SK-N-SH (cell line): ENCODE results near the gene AZU1. TPM values are rescaled to one million over a fixed set of nuclear protein-coding genes. Genes with fewer than 3 reads are reported as not detected.

ENCODE experiments used
- CTCF ChIA-PET: fragments of 300-600, 350-600 bp; formaldehyde crosslinking; extraction: SDS; loops from one replicate; lab custom pipeline; 2021; lab: Yijun Ruan, JAX
- POLR2A ChIA-PET: fragments of 350-600 bp; sonication (Branson Sonifier 250); formaldehyde crosslinking; extraction: SDS; loops from one replicate; lab custom pipeline; 2020; ENCODE audit warnings: antibody characterized with exemption, inconsistent platforms; lab: Yijun Ruan, JAX
- DNase-seq: peaks from one replicate; pipeline ENCODE4 v3.0.0; 2012
- H2AFZ ChIP-seq: fragments of 200-600 bp; sonication (generic); 2 replicates; pipeline ENCODE4 v1.8.1; 2016; ENCODE audit warnings: antibody characterized with exemption, mild to moderate bottlenecking, low read depth
- H3F3A ChIP-seq: fragments of 200-600 bp; sonication (generic); replicated peaks from 2 replicates; pipeline ENCODE3; 2016; ENCODE audit warnings: antibody characterized with exemption, mild to moderate bottlenecking; ENCODE audit not compliant: insufficient read depth
- H3K27ac ChIP-seq, 2 experiments: fragments of 200-500 bp in 1 of 2; fragments of 200-600 bp in 1 of 2; sonication (Bioruptor generic) in 1 of 2; sonication (generic), shearing (Covaris generic) in 1 of 2; 2 replicates each; pipeline versions ENCODE4 v1.5.1 to v1.6.1; 2014 to 2016; ENCODE audit warnings: low read depth in 2 of 2, inconsistent platforms in 1 of 2, low read length in 1 of 2, mild to moderate bottlenecking in 1 of 2, mixed read lengths in 1 of 2
- H3K27me3 ChIP-seq: fragments of 200-600 bp; sonication (generic), shearing (Covaris generic); 2 replicates; pipeline ENCODE4 v1.6.1; 2016; ENCODE audit warnings: mixed run types; ENCODE audit not compliant: insufficient read depth
- H3K36me3 ChIP-seq, 2 experiments: fragments of 200-500 bp in 1 of 2; fragments of 200-600 bp in 1 of 2; sonication (Bioruptor generic) in 1 of 2; sonication (generic) in 1 of 2; replicated peaks in 1 of 2; 2 replicates each; pipeline versions ENCODE3 to v1.5.1; 2014 to 2016; ENCODE audit warnings: low read length in 1 of 2, mild to moderate bottlenecking in 1 of 2; ENCODE audit not compliant: insufficient read depth in 2 of 2, control insufficient read depth in 1 of 2
- H3K4me1 ChIP-seq, 2 experiments: fragments of 200-500 bp in 1 of 2; fragments of 200-600 bp in 1 of 2; sonication (Bioruptor generic) in 1 of 2; sonication (generic), shearing (Covaris generic) in 1 of 2; 2 replicates each; pipeline versions ENCODE4 v1.5.1 to v1.6.1; 2014 to 2016; ENCODE audit warnings: low read depth in 1 of 2, low read length in 1 of 2, mixed run types in 1 of 2; ENCODE audit not compliant: insufficient read depth in 2 of 2, control insufficient read depth in 1 of 2
- H3K4me2 ChIP-seq: fragments of 200-600 bp; sonication (generic), shearing (Covaris generic); 2 replicates; pipeline ENCODE4 v1.6.1; 2017; ENCODE audit warnings: mixed run types
- H3K4me3 ChIP-seq, 2 experiments: fragments of 200-500 bp in 1 of 2; fragments of 200-600 bp in 1 of 2; sonication (Bioruptor generic) in 1 of 2; sonication (generic), shearing (Covaris generic) in 1 of 2; 2 replicates each; pipeline versions ENCODE4 v1.5.1 to v1.8.1; 2014 to 2016; ENCODE audit warnings: low read depth in 2 of 2, inconsistent platforms in 1 of 2, low read length in 1 of 2, mild to moderate bottlenecking in 1 of 2, mixed read lengths in 1 of 2, moderate library complexity in 1 of 2
- H3K79me2 ChIP-seq: fragments of 200-600 bp; sonication (generic); 2 replicates; pipeline ENCODE4 v1.8.1; 2017; ENCODE audit warnings: mild to moderate bottlenecking; ENCODE audit not compliant: insufficient read depth
- H3K9ac ChIP-seq: fragments of 200-600 bp; sonication (generic); 2 replicates; pipeline ENCODE4 v1.6.1; 2017; ENCODE audit warnings: mixed run types
- H3K9me2 ChIP-seq: fragments of 200-600 bp; sonication (generic); 2 replicates; pipeline ENCODE4 v1.6.1; 2017; ENCODE audit warnings: mixed run types
- H3K9me3 ChIP-seq: fragments of 200-600 bp; sonication (generic); 2 replicates; pipeline ENCODE4 v1.6.1; 2017; ENCODE audit warnings: mixed run types, mild to moderate bottlenecking, moderate library complexity
- H4K20me1 ChIP-seq: fragments of 200-600 bp; sonication (generic); 2 replicates; pipeline ENCODE4 v1.6.1; 2017; ENCODE audit warnings: mild to moderate bottlenecking, mixed run types; ENCODE audit not compliant: insufficient read depth
- CHD2 ChIP-seq: fragments of 150-350 bp; IDR thresholded peaks from 2 replicates; pipeline ENCODE4 v1.6.1; 2018; ENCODE audit warnings: low read length; ENCODE audit not compliant: partially characterized antibody
- ELF1 ChIP-seq: IDR thresholded peaks from 2 replicates; pipeline ENCODE4 v1.4.0; 2012
- FOSL2 ChIP-seq: IDR thresholded peaks from 2 replicates; pipeline ENCODE4 v1.4.0; 2012; ENCODE audit warnings: low read depth, mild to moderate bottlenecking, moderate library complexity, borderline replicate concordance
- FOXJ3 ChIP-seq: sonication (generic); formaldehyde crosslinking; IDR thresholded peaks from 2 replicates; pipeline ENCODE4 v1.5.1; 2020; ENCODE audit warnings: mild to moderate bottlenecking, missing genetic modification reagents
- FOXM1 ChIP-seq: IDR thresholded peaks from 2 replicates; pipeline ENCODE4 v1.4.0; 2012; ENCODE audit warnings: low read depth, mild to moderate bottlenecking
- GABPA ChIP-seq: IDR thresholded peaks from 2 replicates; pipeline ENCODE4 v1.4.0; 2012; ENCODE audit warnings: low read depth, mild to moderate bottlenecking
- JUND ChIP-seq: IDR thresholded peaks from 2 replicates; pipeline ENCODE4 v1.4.0; 2012
- MXI1 ChIP-seq: IDR thresholded peaks from 2 replicates; pipeline ENCODE4 v1.6.1; 2012; ENCODE audit warnings: mild to moderate bottlenecking, low read depth, low read length, improper control_type of control experiment
- NFIC ChIP-seq: IDR thresholded peaks from 2 replicates; pipeline ENCODE4 v1.4.0; 2012; ENCODE audit warnings: borderline replicate concordance
- NRF1 ChIP-seq: IDR thresholded peaks from 2 replicates; pipeline ENCODE4 v1.6.1; 2012; ENCODE audit warnings: low read depth, mild to moderate bottlenecking, low read length
- POLR2AphosphoS5 ChIP-seq: IDR thresholded peaks from 2 replicates; pipeline ENCODE4 v1.6.1; 2012; ENCODE audit warnings: low read depth, low read length
- RAD21 ChIP-seq: IDR thresholded peaks from 2 replicates; pipeline ENCODE4 v1.6.1; 2012; ENCODE audit warnings: mild to moderate bottlenecking, low read length
- RFX5 ChIP-seq: IDR thresholded peaks from 2 replicates; pipeline ENCODE4 v1.6.1; 2012; ENCODE audit warnings: mild to moderate bottlenecking, improper control_type of control experiment, low read length
- SIN3A ChIP-seq: IDR thresholded peaks from 2 replicates; pipeline ENCODE4 v1.6.1; 2012; ENCODE audit warnings: low read depth, mild to moderate bottlenecking, low read length, moderate library complexity, borderline replicate concordance
- SMC3 ChIP-seq: IDR thresholded peaks from 2 replicates; pipeline ENCODE4 v1.6.1; 2012; ENCODE audit warnings: low read depth, low read length, improper control_type of control experiment
- TCF12 ChIP-seq: IDR thresholded peaks from 2 replicates; pipeline ENCODE4 v1.4.0; 2012
- TEAD4 ChIP-seq: IDR thresholded peaks from 2 replicates; pipeline ENCODE4 v1.4.0; 2012; ENCODE audit warnings: mild to moderate bottlenecking, borderline replicate concordance; ENCODE audit not compliant: insufficient read depth
- YY1 ChIP-seq: IDR thresholded peaks from 2 replicates; pipeline ENCODE4 v1.4.0; 2012; ENCODE audit warnings: low read depth, mild to moderate bottlenecking
- WGBS: methylation state at CpG from one replicate; pipeline ENCODE4 v1.1.6; 2017; ENCODE audit warnings: low lambda C conversion rate; 5-methylcytosine and 5-hydroxymethylcytosine counted together
- polyA plus RNA-seq, 3 experiments: library from polyadenylated mRNA; depleted of rRNA; stranded (reverse); fragments of >200 nt; gene quantifications; 2 replicates each; pipeline ENCODE4 v1.2.3, GENCODE V29; 2012
- TF ChIP-seq, protein P1 (sequence below): fragments of 150-350 bp; IDR thresholded peaks from 2 replicates; pipeline ENCODE4 v1.6.1; 2017; ENCODE audit warnings: antibody characterized with exemption, low read length, low read depth, borderline replicate concordance
- TF ChIP-seq, protein P2 (sequence below): fragments of 200-600 bp; sonication (generic); IDR thresholded peaks from 2 replicates; pipeline ENCODE4 v1.6.1; 2017; ENCODE audit warnings: antibody characterized with exemption, mild to moderate bottlenecking, moderate library complexity
- TF ChIP-seq, protein P3 (sequence below): fragments of 150-350 bp; IDR thresholded peaks from 2 replicates; pipeline ENCODE4 v1.6.1; 2016; ENCODE audit warnings: mild to moderate bottlenecking, low read depth, low read length
- TF ChIP-seq, protein P4 (sequence below): IDR thresholded peaks from 2 replicates; pipeline ENCODE4 v1.4.0; 2012; ENCODE audit warnings: low read depth, borderline replicate concordance

The AZU1 gene
- polyA plus RNA-seq, 1 of the 3 experiments (the other 2 are of a cell fraction): 0.15 TPM

DNA sequence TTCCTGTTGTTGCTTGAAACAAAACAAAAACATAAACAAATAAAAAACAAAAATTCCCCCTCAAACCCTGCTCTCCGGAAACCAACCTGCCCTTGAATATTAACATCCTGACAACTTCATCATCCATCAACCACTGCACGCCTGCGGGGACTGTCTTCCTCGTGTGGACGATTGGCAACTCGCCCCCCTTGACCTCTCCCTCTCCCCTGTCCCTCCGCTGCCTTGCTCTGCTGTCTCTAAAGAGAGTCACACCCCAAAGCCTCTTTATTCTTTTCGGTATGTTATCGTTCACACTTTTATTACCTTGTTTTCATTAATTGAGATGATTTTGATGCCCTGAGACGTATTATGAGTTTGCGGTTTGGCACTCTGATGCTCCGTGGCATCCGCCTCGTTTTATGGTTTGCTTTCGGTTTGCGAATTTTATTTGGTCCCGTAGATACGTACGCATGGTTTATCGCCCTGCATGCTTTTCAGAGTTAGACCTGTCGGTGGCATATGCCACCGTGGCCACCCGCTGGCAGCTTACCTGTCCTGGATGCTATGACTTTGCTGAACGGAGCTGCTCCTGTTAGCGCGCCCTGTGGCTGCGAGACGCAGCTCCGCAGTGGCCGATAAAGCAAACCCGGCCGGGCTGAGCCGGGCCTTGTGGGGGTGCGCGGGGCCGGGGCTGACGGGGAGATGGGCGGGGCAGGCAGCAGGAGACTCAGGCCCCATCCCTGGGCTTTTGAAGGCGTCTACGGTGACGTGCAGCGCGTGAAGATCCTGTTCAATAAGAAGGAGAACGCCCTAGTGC lies 19.8 kb upstream of the AZU1 start:
- ChIA-PET CTCF (no interaction called here), POLR2A (no interaction called here)
- H3F3A ChIP-seq: peaks cover 34% of the 10 kb centered on the region
- no peak overlapping the region for H3K4me2 ChIP-seq
- peaks cover 56 to 84% of the 10 kb centered on the region in 2 experiments for H3K36me3 ChIP-seq
- no peaks in the 10 kb centered on the region for H3K9me2 ChIP-seq
- peak; percentile 48 for DNase-seq
- no peaks in the 10 kb centered on the region for H3K27me3 ChIP-seq
- H2AFZ ChIP-seq: no peak overlapping the region
- 95% methylated on average over 43 of the region's 44 CpGs for WGBS
- H4K20me1 ChIP-seq: peaks cover 93% of the 10 kb centered on the region
- peaks cover 70% of the 10 kb centered on the region for H3K79me2 ChIP-seq
- no peaks in the 10 kb centered on the region for H3K9me3 ChIP-seq
- H3K9ac ChIP-seq: no peak overlapping the region
- TF ChIP-seq, protein P1, sequence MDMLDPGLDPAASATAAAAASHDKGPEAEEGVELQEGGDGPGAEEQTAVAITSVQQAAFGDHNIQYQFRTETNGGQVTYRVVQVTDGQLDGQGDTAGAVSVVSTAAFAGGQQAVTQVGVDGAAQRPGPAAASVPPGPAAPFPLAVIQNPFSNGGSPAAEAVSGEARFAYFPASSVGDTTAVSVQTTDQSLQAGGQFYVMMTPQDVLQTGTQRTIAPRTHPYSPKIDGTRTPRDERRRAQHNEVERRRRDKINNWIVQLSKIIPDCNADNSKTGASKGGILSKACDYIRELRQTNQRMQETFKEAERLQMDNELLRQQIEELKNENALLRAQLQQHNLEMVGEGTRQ: no peak
- TF ChIP-seq, protein P2, sequence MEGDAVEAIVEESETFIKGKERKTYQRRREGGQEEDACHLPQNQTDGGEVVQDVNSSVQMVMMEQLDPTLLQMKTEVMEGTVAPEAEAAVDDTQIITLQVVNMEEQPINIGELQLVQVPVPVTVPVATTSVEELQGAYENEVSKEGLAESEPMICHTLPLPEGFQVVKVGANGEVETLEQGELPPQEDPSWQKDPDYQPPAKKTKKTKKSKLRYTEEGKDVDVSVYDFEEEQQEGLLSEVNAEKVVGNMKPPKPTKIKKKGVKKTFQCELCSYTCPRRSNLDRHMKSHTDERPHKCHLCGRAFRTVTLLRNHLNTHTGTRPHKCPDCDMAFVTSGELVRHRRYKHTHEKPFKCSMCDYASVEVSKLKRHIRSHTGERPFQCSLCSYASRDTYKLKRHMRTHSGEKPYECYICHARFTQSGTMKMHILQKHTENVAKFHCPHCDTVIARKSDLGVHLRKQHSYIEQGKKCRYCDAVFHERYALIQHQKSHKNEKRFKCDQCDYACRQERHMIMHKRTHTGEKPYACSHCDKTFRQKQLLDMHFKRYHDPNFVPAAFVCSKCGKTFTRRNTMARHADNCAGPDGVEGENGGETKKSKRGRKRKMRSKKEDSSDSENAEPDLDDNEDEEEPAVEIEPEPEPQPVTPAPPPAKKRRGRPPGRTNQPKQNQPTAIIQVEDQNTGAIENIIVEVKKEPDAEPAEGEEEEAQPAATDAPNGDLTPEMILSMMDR: no peak
- TF ChIP-seq SMC3 (no peak), RFX5 (no peak), POLR2AphosphoS5 (no peak), CHD2 (no peak), FOXM1 (no peak), FOSL2 (no peak), JUND (no peak), TCF12 (no peak)
- TF ChIP-seq, protein P3, sequence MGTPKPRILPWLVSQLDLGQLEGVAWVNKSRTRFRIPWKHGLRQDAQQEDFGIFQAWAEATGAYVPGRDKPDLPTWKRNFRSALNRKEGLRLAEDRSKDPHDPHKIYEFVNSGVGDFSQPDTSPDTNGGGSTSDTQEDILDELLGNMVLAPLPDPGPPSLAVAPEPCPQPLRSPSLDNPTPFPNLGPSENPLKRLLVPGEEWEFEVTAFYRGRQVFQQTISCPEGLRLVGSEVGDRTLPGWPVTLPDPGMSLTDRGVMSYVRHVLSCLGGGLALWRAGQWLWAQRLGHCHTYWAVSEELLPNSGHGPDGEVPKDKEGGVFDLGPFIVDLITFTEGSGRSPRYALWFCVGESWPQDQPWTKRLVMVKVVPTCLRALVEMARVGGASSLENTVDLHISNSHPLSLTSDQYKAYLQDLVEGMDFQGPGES: no peak
- no peak overlapping the region for H3K27ac ChIP-seq
- H3K4me3 ChIP-seq: no peak overlapping the region
- H3K4me1 ChIP-seq: no peaks in the 10 kb centered on the region; a peak in 1 of 4 replicates

GRCh38 chr19:808423-808775 lies 19.2 kb upstream of the AZU1 start:
- peaks cover 34% of the 10 kb centered on the region for H3F3A ChIP-seq
- no peak for DNase-seq
- no peak overlapping the region for H3K4me3 ChIP-seq
- 97% methylated on average over 5 of the region's 26 CpGs for WGBS
- no peaks in the 10 kb centered on the region for H3K9me2 ChIP-seq
- no peak overlapping the region for H2AFZ ChIP-seq
- no peak overlapping the region for H3K4me2 ChIP-seq
- H3K9me3 ChIP-seq: no peaks in the 10 kb centered on the region
- TF ChIP-seq NFIC (no peak), ELF1 (no peak), RAD21 (no peak), MXI1 (no peak), NRF1 (no peak), FOSL2 (no peak), FOXJ3 (no peak), SIN3A (no peak), TEAD4 (no peak), GABPA (no peak), YY1 (no peak)
- TF ChIP-seq, protein P4, sequence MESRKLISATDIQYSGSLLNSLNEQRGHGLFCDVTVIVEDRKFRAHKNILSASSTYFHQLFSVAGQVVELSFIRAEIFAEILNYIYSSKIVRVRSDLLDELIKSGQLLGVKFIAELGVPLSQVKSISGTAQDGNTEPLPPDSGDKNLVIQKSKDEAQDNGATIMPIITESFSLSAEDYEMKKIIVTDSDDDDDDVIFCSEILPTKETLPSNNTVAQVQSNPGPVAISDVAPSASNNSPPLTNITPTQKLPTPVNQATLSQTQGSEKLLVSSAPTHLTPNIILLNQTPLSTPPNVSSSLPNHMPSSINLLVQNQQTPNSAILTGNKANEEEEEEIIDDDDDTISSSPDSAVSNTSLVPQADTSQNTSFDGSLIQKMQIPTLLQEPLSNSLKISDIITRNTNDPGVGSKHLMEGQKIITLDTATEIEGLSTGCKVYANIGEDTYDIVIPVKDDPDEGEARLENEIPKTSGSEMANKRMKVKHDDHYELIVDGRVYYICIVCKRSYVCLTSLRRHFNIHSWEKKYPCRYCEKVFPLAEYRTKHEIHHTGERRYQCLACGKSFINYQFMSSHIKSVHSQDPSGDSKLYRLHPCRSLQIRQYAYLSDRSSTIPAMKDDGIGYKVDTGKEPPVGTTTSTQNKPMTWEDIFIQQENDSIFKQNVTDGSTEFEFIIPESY: no peak
- TF ChIP-seq, protein P1: no peak
- peaks cover 53 to 81% of the 10 kb centered on the region in 2 experiments for H3K36me3 ChIP-seq
- no peaks in the 10 kb centered on the region for H3K4me1 ChIP-seq
- no peaks in the 10 kb centered on the region for H3K27me3 ChIP-seq
- ChIA-PET POLR2A (no interaction called here), CTCF (no interaction called here)
- no peak overlapping the region for H3K27ac ChIP-seq
- no peak overlapping the region for H3K9ac ChIP-seq
- H3K79me2 ChIP-seq: peaks cover 65% of the 10 kb centered on the region
- H4K20me1 ChIP-seq: peaks cover 88% of the 10 kb centered on the region
